Measurements from ENCODE around the gene CCNF.

DNA sequence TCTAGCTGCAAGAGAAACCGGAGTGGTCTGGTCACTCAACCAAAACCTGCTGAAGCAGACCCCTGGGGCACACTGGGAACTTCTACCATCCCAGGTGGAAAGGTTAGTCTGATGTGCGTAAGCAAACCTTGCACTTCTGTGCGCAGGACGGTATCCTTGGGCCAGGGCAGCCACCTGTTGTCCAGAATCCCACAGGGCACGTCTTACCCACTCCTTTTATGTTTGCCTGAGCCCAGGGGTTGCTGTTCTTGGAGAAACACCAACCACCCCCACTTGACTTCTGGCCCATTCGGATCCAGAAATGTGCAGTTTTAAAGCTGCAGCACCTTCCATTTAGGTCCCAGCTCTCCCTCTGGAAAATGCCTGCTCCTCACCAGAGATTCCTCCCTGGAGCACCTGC is 64.4 kb downstream of the CCNF start:
- TF ChIP-seq, protein P1, sequence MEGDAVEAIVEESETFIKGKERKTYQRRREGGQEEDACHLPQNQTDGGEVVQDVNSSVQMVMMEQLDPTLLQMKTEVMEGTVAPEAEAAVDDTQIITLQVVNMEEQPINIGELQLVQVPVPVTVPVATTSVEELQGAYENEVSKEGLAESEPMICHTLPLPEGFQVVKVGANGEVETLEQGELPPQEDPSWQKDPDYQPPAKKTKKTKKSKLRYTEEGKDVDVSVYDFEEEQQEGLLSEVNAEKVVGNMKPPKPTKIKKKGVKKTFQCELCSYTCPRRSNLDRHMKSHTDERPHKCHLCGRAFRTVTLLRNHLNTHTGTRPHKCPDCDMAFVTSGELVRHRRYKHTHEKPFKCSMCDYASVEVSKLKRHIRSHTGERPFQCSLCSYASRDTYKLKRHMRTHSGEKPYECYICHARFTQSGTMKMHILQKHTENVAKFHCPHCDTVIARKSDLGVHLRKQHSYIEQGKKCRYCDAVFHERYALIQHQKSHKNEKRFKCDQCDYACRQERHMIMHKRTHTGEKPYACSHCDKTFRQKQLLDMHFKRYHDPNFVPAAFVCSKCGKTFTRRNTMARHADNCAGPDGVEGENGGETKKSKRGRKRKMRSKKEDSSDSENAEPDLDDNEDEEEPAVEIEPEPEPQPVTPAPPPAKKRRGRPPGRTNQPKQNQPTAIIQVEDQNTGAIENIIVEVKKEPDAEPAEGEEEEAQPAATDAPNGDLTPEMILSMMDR (IDR thresholded peaks at IDR 0.05), result no peak
- no peak for TF ChIP-seq EP300 (IDR thresholded peaks at IDR 0.05)
- TF ChIP-seq POLR2A (IDR thresholded peaks at IDR 0.05), result no peak

Measured in ovary (tissue), 3 donors.